Panc1 (cell line): ENCODE results near the gene PSORS1C1. TPM values are rescaled to one million over a fixed set of nuclear protein-coding genes. Genes with fewer than 3 reads are reported as not detected.
"Not testable (repeated sequence)": the region's sequence is repeated elsewhere in the genome, so short reads cannot be mapped to it uniquely, and the experiment has no call there.

ENCODE experiments used
- ATAC-seq: fragments of 200-7000 bp; cut with Tn5 transposase; 2 replicates; pipeline ENCODE4 v1.9.1; 2020; ENCODE audit warnings: mild to moderate bottlenecking, moderate library complexity
- BruUV-seq: library from RNA; stranded (reverse); fragments of 400-500 nt; replicated peaks from 2 replicates; lab custom pipeline; 2021; lab: Mats Ljungman, UMichigan
- CTCF ChIA-PET: fragments of 300-600 bp; sonication (Branson Sonifier 250); formaldehyde crosslinking; loops from one replicate; lab custom pipeline; 2022; ENCODE audit warnings: antibody characterized with exemption; lab: Charles Lee
- POLR2A ChIA-PET: fragments of 300-600 bp; sonication (Branson Sonifier 250); formaldehyde crosslinking; loops from one replicate; lab custom pipeline; 2022; ENCODE audit warnings: antibody characterized with exemption; lab: Charles Lee
- DNase-seq: peaks from one replicate; pipeline ENCODE4 v3.0.0-alpha.2; 2010; ENCODE audit warnings: low read depth, low spot score
- H3K27ac ChIP-seq: 2 replicates; pipeline ENCODE4 v1.5.1; 2011; ENCODE audit warnings: mild to moderate bottlenecking, low read length, inconsistent platforms
- H3K27me3 ChIP-seq: fragments of 200-500 bp; sonication (Bioruptor generic); 2 replicates; pipeline ENCODE4 v1.6.0; 2014; ENCODE audit warnings: low read length, inconsistent platforms; ENCODE audit not compliant: control insufficient read depth, insufficient read depth
- H3K36me3 ChIP-seq: fragments of 200-500 bp; sonication (Bioruptor generic); 2 replicates; pipeline ENCODE4 v1.5.1; 2014; ENCODE audit warnings: inconsistent platforms, mild to moderate bottlenecking, low read length, moderate library complexity; ENCODE audit not compliant: control insufficient read depth, insufficient read depth
- H3K4me1 ChIP-seq: 2 replicates; pipeline ENCODE4 v1.5.1; 2011; ENCODE audit warnings: inconsistent platforms, mild to moderate bottlenecking, low read length, moderate library complexity; ENCODE audit not compliant: control insufficient read depth, insufficient read depth
- H3K4me3 ChIP-seq, 2 experiments: 2 replicates each; pipeline ENCODE4 v1.5.1; 2011 to 2012; ENCODE audit warnings: low read depth in 2 of 2, low read length in 2 of 2, mild to moderate bottlenecking in 2 of 2, inconsistent platforms in 1 of 2, moderate library complexity in 1 of 2
- H3K9me3 ChIP-seq: fragments of 200-500 bp; sonication (Bioruptor generic); 2 replicates; pipeline ENCODE4 v1.5.1; 2014; ENCODE audit warnings: low read depth, mild to moderate bottlenecking, inconsistent platforms, low read length, moderate library complexity; ENCODE audit not compliant: control insufficient read depth, insufficient read depth
- CTCF ChIP-seq: fragments of 450-650 bp; IDR thresholded peaks from 2 replicates; pipeline ENCODE4 v1.5.1; 2017; ENCODE audit warnings: mild to moderate bottlenecking
- POLR2AphosphoS5 ChIP-seq: IDR thresholded peaks from 2 replicates; pipeline ENCODE4 v1.6.1; 2012; ENCODE audit warnings: mild to moderate bottlenecking, low read depth, low read length, moderate library complexity
- SIN3A ChIP-seq: IDR thresholded peaks from 2 replicates; pipeline ENCODE4 v1.6.1; 2012; ENCODE audit warnings: low read depth, mild to moderate bottlenecking, low read length, moderate library complexity, borderline replicate concordance; ENCODE audit not compliant: insufficient read depth
- TCF7L2 ChIP-seq: IDR thresholded peaks from 2 replicates; pipeline ENCODE4 v1.6.1; 2011; ENCODE audit warnings: mild to moderate bottlenecking, low read depth, low read length, inconsistent platforms
- in situ Hi-C: cut with HindIII; loops from 2 replicates; pipeline ENCODE4 v1.10.0; 2016; ENCODE audit warnings: low sequenced_read_pairs, low pct_unique_long_range_greater_than_20kb
- intact Hi-C: fragments of 100-400 bp; cut with micrococcal nuclease; formaldehyde crosslinking; loops from one replicate; pipeline ENCODE4 v1.10.0; 2022; ENCODE audit not compliant: unreplicated experiment
- total RNA-seq: library from RNA; stranded (reverse); gene quantifications from one replicate; pipeline ENCODE4 v1.2.1, GENCODE V29; 2021; ENCODE audit not compliant: unreplicated experiment
- TF ChIP-seq, protein P1 (sequence below), 2 experiments: IDR thresholded peaks; 2 replicates each; pipeline ENCODE4 v1.6.1; 2011 to 2012; ENCODE audit warnings: low read depth in 2 of 2, control low read depth in 1 of 2, low read length in 1 of 2, mild to moderate bottlenecking in 1 of 2, moderate library complexity in 1 of 2; ENCODE audit not compliant: insufficient read depth in 1 of 2

The PSORS1C1 gene
- total RNA-seq, 1 experiment from 2014 or later: 2.9 TPM

GRCh38 chr6:31169123-31169857, 54.7 kb downstream of the PSORS1C1 start:
- no peak for ATAC-seq
- CTCF ChIA-PET: no interaction called here
- POLR2A ChIA-PET: no interaction called here

DNA sequence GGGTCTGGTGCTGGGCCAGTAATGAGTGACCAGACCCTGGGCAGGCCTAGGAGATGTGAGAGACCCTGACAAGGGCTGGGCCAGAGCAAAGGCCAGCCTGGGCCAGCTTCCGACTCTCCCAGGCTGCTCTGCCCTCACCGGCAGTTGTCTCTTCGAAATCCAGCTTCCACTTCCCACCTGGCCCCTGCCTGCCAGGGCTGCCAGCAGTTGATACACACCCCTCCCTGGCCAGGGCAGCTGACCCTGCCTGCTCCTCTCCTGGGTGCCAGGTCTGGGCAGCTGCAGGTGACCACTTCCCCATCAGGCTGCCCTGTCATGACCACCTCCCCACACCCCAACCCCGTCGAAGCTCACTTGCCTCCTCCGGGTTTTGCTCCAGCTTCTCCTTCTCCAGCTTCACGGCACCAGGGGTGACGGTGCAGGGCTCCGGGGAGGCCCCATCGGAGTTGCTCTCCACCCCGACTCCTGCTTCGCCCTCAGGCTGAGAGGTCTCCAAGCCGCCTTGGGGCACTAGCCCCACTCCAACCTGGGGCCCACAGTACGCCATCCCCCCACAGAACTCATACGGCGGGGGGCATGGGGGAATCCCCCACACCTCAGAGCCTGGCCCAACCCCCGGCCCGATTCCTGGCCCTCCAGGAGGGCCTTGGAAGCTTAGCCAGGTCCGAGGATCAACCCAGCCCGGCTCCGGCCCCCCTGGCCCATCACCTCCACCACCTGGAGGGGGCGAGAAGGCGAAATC, 55.4 kb downstream of the PSORS1C1 start:
- ATAC-seq, POLR2A ChIA-PET: not testable (repeated sequence)

More at GRCh38 chr6:31169123-31169857, 54.7 kb downstream of the PSORS1C1 start:
- Histone ChIP-seq H3K27me3 (no peaks in the 10 kb centered on the region), H3K4me3 (no peak overlapping the region), H3K9me3 (no peaks in the 10 kb centered on the region), H3K36me3 (no peaks in the 10 kb centered on the region), H3K27ac (no peak overlapping the region), H3K4me1 (no peaks in the 10 kb centered on the region)
- in situ Hi-C loops: no loop called here
- DNase-seq: no peak
- TF ChIP-seq CTCF (no peak), POLR2AphosphoS5 (no peak)
- TF ChIP-seq, protein P1, sequence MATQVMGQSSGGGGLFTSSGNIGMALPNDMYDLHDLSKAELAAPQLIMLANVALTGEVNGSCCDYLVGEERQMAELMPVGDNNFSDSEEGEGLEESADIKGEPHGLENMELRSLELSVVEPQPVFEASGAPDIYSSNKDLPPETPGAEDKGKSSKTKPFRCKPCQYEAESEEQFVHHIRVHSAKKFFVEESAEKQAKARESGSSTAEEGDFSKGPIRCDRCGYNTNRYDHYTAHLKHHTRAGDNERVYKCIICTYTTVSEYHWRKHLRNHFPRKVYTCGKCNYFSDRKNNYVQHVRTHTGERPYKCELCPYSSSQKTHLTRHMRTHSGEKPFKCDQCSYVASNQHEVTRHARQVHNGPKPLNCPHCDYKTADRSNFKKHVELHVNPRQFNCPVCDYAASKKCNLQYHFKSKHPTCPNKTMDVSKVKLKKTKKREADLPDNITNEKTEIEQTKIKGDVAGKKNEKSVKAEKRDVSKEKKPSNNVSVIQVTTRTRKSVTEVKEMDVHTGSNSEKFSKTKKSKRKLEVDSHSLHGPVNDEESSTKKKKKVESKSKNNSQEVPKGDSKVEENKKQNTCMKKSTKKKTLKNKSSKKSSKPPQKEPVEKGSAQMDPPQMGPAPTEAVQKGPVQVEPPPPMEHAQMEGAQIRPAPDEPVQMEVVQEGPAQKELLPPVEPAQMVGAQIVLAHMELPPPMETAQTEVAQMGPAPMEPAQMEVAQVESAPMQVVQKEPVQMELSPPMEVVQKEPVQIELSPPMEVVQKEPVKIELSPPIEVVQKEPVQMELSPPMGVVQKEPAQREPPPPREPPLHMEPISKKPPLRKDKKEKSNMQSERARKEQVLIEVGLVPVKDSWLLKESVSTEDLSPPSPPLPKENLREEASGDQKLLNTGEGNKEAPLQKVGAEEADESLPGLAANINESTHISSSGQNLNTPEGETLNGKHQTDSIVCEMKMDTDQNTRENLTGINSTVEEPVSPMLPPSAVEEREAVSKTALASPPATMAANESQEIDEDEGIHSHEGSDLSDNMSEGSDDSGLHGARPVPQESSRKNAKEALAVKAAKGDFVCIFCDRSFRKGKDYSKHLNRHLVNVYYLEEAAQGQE (IDR thresholded peaks at IDR 0.05; ENCODE audit: insufficient read depth in 1 of 2, low read depth in 2 of 2, low read length in 1 of 2): no peak
- BruUV-seq: no TSS peak
- intact Hi-C loops: no loop called here

DNA sequence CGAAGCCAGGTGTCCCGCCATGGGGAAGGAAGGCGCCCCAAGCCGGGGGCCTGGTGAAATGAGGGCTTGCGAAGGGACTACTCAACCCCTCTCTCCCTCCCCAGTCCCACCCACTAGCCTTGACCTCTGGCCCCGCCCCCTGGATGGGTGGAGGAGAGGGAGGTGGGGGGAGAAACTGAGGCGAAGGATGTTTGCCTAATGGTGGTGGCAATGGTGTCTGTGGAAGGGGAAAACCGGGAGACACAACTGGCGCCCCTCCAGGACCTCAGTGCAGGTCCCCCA, 55.9 kb downstream of the PSORS1C1 start, which contains the start of gene POU5F1:
POU5F1 (minus strand) TSS at position 83 of the 282 bp plus-strand sequence; CDS start at position 21, 62 bp downstream.
- no peak for DNase-seq
- H3K9me3 ChIP-seq: no peaks in the 10 kb centered on the region
- no TSS peak for BruUV-seq
- H3K27me3 ChIP-seq: no peaks in the 10 kb centered on the region
- intact Hi-C loops (no loop called here), in situ Hi-C loops (no loop called here)
- H3K4me1 ChIP-seq: no peaks in the 10 kb centered on the region
- TF ChIP-seq, protein P1 (IDR thresholded peaks at IDR 0.05; ENCODE audit: insufficient read depth in 1 of 2, low read depth in 2 of 2, low read length in 1 of 2): no peak
- TF ChIP-seq CTCF: no peak
- no peak for TF ChIP-seq SIN3A
- TF ChIP-seq TCF7L2: no peak
- TF ChIP-seq POLR2AphosphoS5: no peak
- H3K36me3 ChIP-seq: no peaks in the 10 kb centered on the region
- ChIA-PET CTCF (no interaction called here), POLR2A (no interaction called here)
- no peak for ATAC-seq
- no peak within 1 kb of the TSS for H3K4me3 ChIP-seq
- no peak within 1 kb of the TSS for H3K27ac ChIP-seq

More for the DNA sequence above, 55.4 kb downstream of the PSORS1C1 start:
- CTCF ChIA-PET, H3K27me3 ChIP-seq, H3K36me3 ChIP-seq, H3K4me1 ChIP-seq, H3K4me3 ChIP-seq, in situ Hi-C loops, H3K9me3 ChIP-seq, BruUV-seq, DNase-seq, intact Hi-C loops, H3K27ac ChIP-seq: not testable (repeated sequence)
